Activated CD8-positive, alpha-beta memory T cell treated with anti-CD3 and anti-CD28 coated beads, Interleukin-2, amount 50 U/mL, for 1 hour (primary cell): ENCODE measurements around the gene METTL25B.

Source experiments
- DNase-seq: peaks from one replicate; pipeline ENCODE4 v3.0.0-alpha.2; 2020; ENCODE audit errors: extremely low read depth

METTL25B gene

DNA sequence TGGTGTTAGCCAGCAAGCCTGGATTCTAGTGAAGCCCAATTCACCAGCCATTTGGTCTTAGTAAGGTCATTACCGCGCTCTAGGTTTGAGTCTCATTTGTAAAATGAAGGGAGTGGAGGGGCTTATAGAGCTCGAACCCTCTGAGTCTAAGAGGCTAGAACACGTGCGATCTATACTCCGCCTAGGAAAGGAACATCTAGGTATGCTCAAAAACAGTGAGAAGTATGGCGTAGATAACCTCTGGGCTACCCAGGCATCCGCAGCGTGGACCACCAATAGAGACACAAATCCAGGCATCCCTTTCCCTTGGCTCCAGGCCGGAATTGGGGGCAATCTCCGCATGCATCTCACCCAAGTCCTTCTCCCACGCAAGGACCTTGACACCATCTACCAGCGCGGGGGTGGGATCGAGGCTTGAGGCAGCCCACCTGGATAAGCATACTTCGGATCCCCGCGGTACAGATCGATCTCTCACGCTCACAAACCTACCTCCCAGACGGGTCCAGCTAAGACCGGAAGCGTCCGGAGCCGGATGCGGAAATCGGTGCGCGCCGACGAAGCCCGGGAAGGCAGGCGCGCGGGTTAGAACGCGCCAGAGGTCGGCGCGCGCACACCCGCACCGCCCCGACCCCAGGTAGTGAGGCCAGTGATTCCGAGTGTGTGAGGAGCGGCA, at the start of gene METTL25B:
Gene METTL25B, plus strand, starts transcription at position 544 of the 673 bp plus-strand sequence. CDS start 636 bp downstream, outside the sequence.
- no peak for DNase-seq

GRCh38 chr1:156680056-156680455, 48.2 kb upstream of the METTL25B start:
- DNase-seq: no peak

- no peak for DNase-seq
Measured at GRCh38 chr1:156681196-156681960, 46.9 kb upstream of the METTL25B start.

- DNase-seq: no peak
Measured at GRCh38 chr1:156682166-156682890, 45.9 kb upstream of the METTL25B start.

GRCh38 chr1:156684227-156684782, 44.0 kb upstream of the METTL25B start:
- no peak for DNase-seq

- peak; percentile 47 for DNase-seq
Measured at GRCh38 chr1:156689035-156689952, 39.0 kb upstream of the METTL25B start.

GRCh38 chr1:156689953-156690674, 38.2 kb upstream of the METTL25B start:
- no peak for DNase-seq

- no peak for DNase-seq
Measured at GRCh38 chr1:156690675-156691036, 37.6 kb upstream of the METTL25B start.

- DNase-seq: no peak
Measured at GRCh38 chr1:156691191-156691590, 37.1 kb upstream of the METTL25B start.

GRCh38 chr1:156691665-156692440, 36.4 kb upstream of the METTL25B start:
- no peak for DNase-seq

- no peak for DNase-seq
Measured at GRCh38 chr1:156692441-156692924, 35.8 kb upstream of the METTL25B start.

DNA sequence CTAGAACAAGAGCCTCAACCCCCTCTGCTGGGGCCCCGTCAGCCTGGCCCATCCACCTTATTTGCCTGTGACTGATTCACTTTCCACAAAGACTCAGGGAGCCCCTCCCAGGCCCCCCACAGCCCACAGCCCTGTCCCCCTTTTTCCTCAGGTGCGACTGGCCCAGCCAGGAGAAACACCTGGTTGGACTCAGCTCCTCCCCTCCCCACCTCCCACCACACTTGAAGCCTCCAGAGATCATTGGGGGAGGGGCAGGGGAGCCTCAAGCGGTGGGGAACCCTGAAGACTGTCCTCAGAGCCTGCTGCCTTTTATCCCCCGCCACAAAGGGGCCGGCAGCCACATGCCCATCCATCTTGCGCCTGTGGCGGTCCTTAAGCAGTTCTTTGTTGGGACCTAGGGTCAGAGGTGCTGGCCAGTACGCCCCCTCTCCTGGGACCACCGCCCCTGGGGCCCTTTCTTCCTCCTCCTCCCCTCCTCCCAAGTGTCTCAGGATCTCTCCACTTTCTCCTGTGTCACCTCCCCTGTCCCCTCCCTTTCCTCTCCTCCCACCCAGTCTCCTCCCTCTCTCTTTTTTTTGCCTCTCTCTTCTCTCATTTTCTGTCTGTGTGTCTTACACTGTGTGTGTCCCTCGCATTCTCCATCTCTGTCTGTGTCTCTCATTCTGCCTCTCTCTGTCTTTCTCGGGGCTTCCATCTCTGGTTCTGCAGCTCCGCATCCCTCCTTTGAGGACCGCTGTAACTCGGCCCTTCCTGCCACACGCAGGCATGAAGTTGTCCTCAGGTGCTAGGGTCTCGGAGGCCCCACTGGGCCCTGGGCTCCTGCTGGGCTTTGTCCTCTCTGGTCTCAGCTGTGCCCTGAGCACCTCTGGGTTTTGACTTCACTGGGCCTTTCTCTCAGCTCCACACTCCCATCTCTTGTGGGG, 35.1 kb upstream of the METTL25B start:
- no peak for DNase-seq

GRCh38 chr1:156693848-156694689, 34.2 kb upstream of the METTL25B start:
- no peak for DNase-seq

- no peak for DNase-seq
Measured at GRCh38 chr1:156694690-156694962, 33.6 kb upstream of the METTL25B start.

- no peak for DNase-seq
Measured at GRCh38 chr1:156696755-156697154, 31.5 kb upstream of the METTL25B start.

GRCh38 chr1:156697481-156697880, 30.8 kb upstream of the METTL25B start:
- DNase-seq: no peak

DNA sequence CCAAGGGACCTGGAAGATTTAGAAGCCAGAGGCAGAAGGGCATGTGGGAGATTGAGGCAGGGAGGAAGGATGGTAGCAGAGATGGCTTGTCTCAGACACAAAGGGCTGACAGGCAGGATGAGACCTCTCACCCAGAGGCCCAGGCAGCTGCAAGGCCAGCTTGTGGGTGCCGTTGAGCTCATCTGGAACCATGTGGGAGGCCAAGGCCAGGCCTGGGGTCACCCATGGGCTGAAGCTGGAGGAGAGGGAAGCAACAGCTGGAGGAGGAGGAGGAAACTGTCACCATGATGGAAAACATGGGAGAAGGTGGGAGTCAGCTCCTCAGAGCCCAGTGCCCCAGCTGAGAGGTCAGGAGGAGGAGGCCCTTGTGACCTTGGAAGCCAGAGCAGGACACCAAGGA, 29.3 kb upstream of the METTL25B start:
- no peak for DNase-seq
